Uterus (tissue), 2 donors: ENCODE results near the gene TEX19.

Experiments
- POLR2A ChIP-seq, 2 donors: fragments of 450-650 bp; IDR thresholded peaks; one replicate each; pipeline ENCODE4 v1.6.1; 2016; ENCODE audit warnings: antibody characterized with exemption in 2 of 2, mild to moderate bottlenecking in 1 of 2, moderate library complexity in 1 of 2
- TF ChIP-seq, protein P1 (sequence below), 4 experiments: fragments of 200-600 bp in 2 of 4; fragments of 450-650 bp in 2 of 4; sonication (generic) in 2 of 4; IDR thresholded peaks; one replicate each; pipeline ENCODE4 v1.5.1; 2016 to 2019; ENCODE audit warnings: antibody characterized with exemption in 4 of 4, mild to moderate bottlenecking in 2 of 4, moderate library complexity in 1 of 4

DNA sequence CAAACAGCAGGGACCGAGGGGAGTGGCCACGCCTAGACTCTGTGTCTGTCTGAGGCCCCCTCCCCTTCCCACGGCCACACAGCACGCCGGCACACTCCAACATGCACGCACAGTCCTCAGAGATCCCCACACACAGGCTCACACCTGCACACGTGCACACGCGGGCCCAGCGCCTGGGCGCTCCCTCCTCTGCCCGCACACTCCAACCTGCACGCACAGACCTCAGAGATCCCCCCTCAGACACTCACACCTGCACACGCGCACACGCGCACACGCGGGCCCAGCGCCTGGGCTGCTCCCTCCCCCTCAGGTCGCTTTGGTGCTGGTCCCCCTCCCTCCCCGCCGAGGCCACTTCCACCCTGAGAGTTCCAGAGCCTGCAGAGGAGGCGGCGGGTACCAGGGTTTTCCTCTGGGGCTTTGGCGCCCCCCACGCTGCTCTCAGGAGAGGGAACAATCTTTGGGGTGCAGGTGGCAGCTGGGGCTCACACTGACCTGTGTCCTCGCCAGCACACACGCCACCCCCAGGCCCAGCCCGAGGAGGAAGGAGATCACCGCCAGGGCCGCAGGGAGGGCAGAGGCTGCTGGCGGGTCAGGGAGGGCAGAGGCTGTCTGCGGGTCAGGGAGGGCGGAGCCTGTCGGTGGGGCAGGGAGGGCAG, 43.2 kb upstream of the TEX19 start:
- TF ChIP-seq, protein P1, sequence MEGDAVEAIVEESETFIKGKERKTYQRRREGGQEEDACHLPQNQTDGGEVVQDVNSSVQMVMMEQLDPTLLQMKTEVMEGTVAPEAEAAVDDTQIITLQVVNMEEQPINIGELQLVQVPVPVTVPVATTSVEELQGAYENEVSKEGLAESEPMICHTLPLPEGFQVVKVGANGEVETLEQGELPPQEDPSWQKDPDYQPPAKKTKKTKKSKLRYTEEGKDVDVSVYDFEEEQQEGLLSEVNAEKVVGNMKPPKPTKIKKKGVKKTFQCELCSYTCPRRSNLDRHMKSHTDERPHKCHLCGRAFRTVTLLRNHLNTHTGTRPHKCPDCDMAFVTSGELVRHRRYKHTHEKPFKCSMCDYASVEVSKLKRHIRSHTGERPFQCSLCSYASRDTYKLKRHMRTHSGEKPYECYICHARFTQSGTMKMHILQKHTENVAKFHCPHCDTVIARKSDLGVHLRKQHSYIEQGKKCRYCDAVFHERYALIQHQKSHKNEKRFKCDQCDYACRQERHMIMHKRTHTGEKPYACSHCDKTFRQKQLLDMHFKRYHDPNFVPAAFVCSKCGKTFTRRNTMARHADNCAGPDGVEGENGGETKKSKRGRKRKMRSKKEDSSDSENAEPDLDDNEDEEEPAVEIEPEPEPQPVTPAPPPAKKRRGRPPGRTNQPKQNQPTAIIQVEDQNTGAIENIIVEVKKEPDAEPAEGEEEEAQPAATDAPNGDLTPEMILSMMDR (IDR thresholded peaks at IDR 0.05), result no peak
- TF ChIP-seq POLR2A (IDR thresholded peaks at IDR 0.05), result no peak
